Loucy (cell line): Measurements from ENCODE around the gene MCF2L.

ENCODE experiments used
- CTCF ChIP-seq: fragments of 200-600 bp; sonication (generic); conservative IDR thresholded peaks from 2 replicates; pipeline ENCODE4 v1.5.1; 2014; ENCODE audit warnings: mild to moderate bottlenecking, antibody characterized with exemption, low read length
- EZH2phosphoT487 ChIP-seq: fragments of 200-600 bp; IDR thresholded peaks from 2 replicates; pipeline ENCODE4 v1.6.1; 2018; ENCODE audit warnings: antibody characterized with exemption, mild to moderate bottlenecking, moderate library complexity, borderline replicate concordance

GRCh38 chr13:113109151-113110047 is 140.4 kb downstream of the MCF2L start:
- TF ChIP-seq CTCF (no peak), EZH2phosphoT487 (no peak)
